Breast epithelium (tissue), 3 donors: Measurements from ENCODE around the gene TP53BP2.

Experiments used
- POLR2A ChIP-seq: fragments of 450-650 bp; IDR thresholded peaks from one replicate; pipeline ENCODE4 v1.6.1; 2016; ENCODE audit warnings: antibody characterized with exemption, mild to moderate bottlenecking, moderate library complexity
- POLR2AphosphoS5 ChIP-seq, 3 donors: sonication (generic); formaldehyde crosslinking; IDR thresholded peaks; one replicate each; pipeline ENCODE4 v1.6.1; 2017; ENCODE audit warnings: antibody characterized with exemption in 3 of 3
- TF ChIP-seq, protein P1 (sequence below), 3 donors: fragments of 450-650 bp; IDR thresholded peaks; one replicate each; pipeline ENCODE4 v1.5.1; 2016 to 2017; ENCODE audit warnings: antibody characterized with exemption in 3 of 3, mild to moderate bottlenecking in 3 of 3, moderate library complexity in 3 of 3

DNA sequence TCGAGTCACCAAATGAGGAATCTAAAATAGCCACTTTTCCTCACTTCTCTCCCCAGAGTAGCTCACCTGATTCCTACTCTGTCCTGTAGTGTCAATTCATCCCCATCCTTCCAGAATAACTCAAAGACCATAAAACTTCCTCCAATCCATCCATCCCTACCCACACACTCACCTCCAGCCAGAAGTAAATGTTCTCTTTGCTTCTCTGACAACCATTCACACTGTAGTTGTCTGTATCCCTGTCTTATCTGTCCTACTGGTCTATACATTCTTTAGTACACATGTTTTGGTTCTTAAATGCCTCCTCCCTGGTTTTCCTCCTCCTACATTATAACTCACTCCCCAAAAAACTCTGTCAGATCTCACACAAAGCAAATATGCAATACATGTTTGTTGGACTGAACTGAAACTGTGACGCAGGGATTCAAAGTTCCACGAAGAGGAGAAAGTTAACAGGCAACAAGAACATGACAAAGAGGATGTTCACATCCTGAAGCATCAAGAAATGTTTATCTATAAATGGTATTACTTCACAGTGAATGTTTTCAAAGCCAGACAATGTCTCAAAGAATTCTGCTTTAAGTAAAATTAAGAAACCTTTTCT lies 11.0 kb downstream of the TP53BP2 start:
- TF ChIP-seq POLR2AphosphoS5 (IDR thresholded peaks at IDR 0.05) (no peak), POLR2A (no peak)
- TF ChIP-seq, protein P1, sequence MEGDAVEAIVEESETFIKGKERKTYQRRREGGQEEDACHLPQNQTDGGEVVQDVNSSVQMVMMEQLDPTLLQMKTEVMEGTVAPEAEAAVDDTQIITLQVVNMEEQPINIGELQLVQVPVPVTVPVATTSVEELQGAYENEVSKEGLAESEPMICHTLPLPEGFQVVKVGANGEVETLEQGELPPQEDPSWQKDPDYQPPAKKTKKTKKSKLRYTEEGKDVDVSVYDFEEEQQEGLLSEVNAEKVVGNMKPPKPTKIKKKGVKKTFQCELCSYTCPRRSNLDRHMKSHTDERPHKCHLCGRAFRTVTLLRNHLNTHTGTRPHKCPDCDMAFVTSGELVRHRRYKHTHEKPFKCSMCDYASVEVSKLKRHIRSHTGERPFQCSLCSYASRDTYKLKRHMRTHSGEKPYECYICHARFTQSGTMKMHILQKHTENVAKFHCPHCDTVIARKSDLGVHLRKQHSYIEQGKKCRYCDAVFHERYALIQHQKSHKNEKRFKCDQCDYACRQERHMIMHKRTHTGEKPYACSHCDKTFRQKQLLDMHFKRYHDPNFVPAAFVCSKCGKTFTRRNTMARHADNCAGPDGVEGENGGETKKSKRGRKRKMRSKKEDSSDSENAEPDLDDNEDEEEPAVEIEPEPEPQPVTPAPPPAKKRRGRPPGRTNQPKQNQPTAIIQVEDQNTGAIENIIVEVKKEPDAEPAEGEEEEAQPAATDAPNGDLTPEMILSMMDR (IDR thresholded peaks at IDR 0.05): no peak
